GM12865 (cell line): ENCODE measurements around the gene PNP.
A peak's percentile ranks its signal among the peaks of the same experiment; 100 is the strongest.

ENCODE experiments used
- DNase-seq: peaks from one replicate; pipeline ENCODE4 v3.0.0; 2010; ENCODE audit warnings: low read depth
- H3K4me3 ChIP-seq: 2 replicates; pipeline ENCODE4 v1.5.1; 2011; ENCODE audit warnings: mild to moderate bottlenecking, low read depth, low read length, control low read depth
- TF ChIP-seq, protein P1 (sequence below): IDR thresholded peaks from 2 replicates; pipeline ENCODE4 v1.5.1; 2011; ENCODE audit warnings: low read length, control low read depth, low read depth, inconsistent platforms; ENCODE audit not compliant: insufficient read depth; ENCODE audit errors: missing control alignments

Gene PNP

DNA sequence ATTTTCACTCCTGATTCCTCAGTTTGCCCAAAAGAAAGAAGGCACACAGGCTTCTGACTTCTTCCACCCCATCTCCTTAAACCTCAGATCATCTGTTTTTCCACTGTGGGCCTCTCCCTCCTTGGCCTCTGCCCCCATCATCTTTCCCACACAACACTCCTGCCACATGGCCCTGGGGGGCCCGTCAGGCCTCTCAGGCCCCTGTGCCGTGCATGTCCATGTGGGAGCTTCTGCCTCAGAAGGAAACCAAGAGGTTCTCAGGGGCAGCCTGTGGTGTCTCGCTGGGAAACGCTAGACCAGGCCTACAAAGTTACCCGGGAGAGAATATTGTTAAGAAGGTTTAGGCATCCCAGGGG lies 41.2 kb upstream of the PNP start:
- peak overlapping the region; percentile 45 for H3K4me3 ChIP-seq
- DNase-seq: no peak
- TF ChIP-seq, protein P1, sequence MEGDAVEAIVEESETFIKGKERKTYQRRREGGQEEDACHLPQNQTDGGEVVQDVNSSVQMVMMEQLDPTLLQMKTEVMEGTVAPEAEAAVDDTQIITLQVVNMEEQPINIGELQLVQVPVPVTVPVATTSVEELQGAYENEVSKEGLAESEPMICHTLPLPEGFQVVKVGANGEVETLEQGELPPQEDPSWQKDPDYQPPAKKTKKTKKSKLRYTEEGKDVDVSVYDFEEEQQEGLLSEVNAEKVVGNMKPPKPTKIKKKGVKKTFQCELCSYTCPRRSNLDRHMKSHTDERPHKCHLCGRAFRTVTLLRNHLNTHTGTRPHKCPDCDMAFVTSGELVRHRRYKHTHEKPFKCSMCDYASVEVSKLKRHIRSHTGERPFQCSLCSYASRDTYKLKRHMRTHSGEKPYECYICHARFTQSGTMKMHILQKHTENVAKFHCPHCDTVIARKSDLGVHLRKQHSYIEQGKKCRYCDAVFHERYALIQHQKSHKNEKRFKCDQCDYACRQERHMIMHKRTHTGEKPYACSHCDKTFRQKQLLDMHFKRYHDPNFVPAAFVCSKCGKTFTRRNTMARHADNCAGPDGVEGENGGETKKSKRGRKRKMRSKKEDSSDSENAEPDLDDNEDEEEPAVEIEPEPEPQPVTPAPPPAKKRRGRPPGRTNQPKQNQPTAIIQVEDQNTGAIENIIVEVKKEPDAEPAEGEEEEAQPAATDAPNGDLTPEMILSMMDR: no peak

DNA sequence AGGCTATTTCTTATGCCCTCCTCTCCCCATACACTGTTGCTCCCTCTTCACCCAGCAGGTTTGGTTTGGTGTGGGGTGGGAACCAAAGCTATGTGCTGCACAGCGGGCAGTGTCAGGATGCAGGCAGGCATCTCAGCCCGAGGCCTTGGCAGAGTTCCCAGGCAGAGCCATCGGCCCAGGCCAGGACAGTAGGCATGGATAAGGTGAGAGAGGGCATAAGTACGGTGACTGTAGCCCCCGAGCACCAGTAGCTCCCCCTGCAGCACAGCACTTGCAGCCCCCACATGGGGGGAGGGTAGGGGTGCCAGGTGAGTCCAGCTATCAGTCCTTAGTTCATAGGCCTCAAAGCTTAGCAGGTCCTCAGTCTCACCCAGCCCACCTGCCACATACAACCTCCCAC lies 40.4 kb upstream of the PNP start:
- TF ChIP-seq, protein P1: no peak
- no peak for DNase-seq
- H3K4me3 ChIP-seq: no peak overlapping the region

DNA sequence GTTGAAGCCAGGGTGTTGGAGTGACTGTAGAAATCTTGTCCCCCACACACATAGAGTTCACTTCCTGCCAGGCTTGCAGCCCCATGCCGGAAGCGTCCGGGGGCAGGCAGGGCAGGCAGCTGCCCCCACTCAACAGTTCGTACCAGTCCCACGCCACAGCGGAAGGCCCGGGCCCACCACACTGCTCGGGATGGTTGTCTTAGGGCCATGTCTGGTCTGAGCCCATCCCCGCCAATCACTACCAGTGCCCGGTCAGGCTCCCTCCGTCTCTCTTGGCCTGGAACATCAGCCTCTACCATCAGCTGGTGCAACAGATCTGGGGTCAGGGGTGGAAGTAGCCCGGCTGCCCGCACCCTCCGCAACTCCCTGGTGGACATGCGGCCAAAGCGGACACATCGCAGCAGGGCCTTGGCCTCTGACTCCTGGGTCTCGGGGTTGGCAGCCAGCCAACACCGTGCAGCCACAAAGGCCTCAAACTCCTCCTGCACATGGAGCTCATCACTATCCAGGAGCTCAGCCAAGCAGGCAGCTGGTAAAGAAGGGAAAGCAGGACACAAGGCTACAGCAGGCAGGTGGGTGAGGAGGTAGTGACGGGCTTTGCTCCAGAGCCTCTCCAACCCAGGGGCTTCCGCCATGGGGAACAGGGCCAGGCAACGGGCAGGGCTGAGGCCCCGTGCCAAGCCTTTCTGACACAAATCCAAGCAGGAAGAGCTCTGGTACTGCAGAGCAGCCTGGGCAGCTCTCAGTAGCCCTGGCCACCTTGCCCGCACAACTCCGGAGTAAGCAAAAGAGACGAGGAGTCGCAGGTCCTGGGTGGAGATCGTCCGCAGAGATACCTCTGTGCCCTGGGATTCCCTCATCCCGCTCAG lies 39.2 kb upstream of the PNP start:
- no peak overlapping the region for H3K4me3 ChIP-seq
- TF ChIP-seq, protein P1: no peak

DNA sequence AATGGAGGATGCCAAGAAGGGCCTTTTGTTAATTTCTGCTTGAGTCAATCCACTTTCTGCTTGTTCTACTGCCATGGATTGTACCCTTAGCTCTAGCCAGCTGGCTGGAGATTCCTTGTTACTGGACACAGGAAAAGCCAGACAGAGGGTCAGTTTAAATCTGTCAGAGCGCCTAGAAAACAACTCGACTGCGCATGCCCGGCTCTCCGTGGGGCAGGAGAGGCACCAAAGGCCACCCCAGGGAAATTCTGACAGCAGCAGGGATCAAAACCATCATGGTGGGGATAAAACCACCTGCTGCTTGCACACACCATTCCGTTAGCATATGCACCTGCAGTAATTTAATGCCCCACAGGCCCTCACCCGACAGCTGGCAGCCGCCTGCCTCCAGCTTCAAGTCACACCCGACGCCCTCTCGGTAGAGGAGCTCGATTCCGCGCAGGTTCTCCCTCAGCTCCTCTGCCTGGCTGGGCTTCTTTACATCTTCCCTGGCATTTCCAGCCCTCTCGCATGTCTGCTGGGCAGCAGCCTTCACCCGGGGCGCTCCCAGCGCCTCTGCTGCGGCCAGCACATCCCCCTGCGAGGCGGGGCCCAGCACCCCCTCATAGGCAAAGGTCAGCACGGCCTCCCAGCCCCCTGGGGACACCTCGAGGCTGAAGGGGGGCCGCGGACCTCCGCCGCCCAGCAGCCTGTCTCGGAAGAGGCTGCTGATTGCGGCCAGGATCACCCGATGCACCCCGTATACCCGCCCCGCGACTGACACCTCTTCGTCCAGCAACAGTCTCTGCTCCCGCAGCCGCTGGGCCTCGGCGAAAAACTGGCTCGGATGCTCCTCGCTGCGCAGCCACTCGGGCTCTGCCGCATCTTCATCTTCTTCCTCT lies 34.3 kb upstream of the PNP start:
- no peak overlapping the region for H3K4me3 ChIP-seq
- TF ChIP-seq, protein P1: no peak
- DNase-seq: no peak

More for the DNA sequence above, 39.2 kb upstream of the PNP start:
- no peak for DNase-seq

DNA sequence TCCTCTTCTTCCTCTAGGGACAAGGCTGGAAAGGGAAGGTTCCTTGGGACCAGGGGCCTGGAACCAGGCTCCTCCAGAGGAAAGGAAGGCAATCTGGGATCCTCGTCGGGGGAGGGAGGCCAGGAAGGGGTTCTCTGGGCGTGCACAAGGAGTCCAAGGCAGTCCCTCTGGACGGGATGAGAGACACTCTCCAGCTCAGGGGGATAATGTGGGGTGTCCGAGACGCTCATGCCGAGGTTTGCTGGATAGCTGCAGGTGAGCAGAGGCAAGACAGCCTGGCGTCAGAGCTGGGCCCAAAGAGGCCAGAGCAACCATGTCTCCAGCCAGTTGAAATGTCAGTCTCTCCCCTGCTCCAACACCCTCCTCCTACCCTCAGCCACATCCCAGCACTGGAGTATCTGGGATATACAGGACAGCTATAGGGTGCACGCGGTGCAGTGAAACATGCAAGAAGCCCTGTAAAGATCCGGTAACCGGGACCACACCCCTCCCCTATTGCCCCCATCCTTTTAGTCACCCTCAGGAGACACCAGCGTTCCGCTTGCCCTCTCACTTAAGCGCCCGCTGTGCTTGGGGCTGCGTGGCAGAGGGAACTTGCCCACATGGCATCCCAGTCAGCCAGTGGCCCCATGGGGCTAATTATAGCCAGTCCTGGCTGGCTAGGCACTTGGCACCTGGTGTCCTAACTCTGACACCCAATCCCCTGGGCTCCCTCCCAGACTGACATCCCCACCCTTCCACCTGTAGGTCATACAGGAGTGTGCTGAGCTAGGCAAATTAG lies 33.4 kb upstream of the PNP start, which contains the start of gene KLHL33:
KLHL33 (minus strand) TSS at position 585 of the 781 bp plus-strand sequence; CDS start at position 230, 355 bp downstream.
- TF ChIP-seq, protein P1: no peak
- no peak within 1 kb of the TSS for H3K4me3 ChIP-seq
- no peak for DNase-seq

DNA sequence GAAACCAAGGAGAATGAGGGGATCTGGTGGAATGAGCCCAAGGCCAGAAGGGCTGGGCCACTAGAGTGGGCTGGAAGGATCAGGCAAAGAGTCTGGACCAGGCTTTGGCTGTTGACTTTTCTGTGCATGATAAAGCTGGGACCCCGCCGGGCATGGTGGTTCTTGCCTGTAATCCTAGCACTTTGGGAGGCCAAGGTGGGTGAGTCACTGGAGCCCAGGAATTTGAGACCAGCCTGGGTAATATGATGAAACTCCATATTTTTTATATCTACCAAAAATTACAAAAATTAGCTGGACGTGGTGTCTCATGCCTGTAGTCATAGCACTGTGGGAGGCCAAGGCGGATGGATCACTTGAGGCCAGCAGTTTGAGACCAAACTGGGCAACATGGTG lies 32.8 kb upstream of the PNP start:
- DNase-seq: no peak
- no peak overlapping the region for H3K4me3 ChIP-seq
- TF ChIP-seq, protein P1: no peak
